HG03159 (cell line): ENCODE data around the gene KIF25.

Experiments used
- ATAC-seq: cut with Tn5 transposase; IDR thresholded peaks from one replicate; pipeline ENCODE4 v1.9.1; 2021; ENCODE audit warnings: mild to moderate bottlenecking, moderate library complexity; ENCODE audit not compliant: unreplicated experiment

The KIF25 gene, protein sequence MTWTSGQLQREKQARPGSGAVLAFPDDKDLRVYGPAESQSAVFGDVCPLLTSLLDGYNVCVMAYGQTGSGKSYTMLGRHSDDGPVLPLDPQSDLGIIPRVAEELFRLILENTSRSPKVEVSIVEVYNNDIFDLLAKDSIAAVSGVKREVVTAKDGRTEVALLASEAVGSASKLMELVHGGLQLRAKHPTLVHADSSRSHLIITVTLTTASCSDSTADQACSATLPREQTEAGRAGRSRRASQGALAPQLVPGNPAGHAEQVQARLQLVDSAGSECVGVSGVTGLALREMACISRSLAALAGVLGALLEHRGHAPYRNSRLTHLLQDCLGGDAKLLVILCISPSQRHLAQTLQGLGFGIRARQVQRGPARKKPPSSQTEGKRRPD

DNA sequence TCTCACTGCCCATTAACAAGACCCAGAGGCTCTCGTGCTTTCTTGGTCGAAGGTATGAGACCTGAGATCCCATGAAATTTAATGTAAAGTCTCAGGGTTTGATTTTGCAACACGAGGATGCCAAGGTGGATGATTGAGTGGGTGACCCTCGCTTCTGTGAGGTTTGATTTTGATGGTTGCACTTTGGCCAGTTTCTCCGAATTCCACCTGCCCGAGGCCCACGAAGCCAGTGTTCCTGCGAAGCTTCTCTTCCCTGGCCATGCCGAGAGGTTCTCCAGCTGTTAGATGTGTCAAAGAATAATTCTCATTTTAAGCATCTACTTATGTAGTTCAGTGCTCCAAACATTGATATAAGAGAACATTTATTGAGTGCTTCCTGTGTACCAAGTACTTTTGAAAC is at the start of gene KIF25:
TSS of gene KIF25 (plus strand) at position 30 of the 400 bp plus-strand sequence. CDS start 31,915 bp downstream, outside the sequence.
- ATAC-seq, result no peak

DNA sequence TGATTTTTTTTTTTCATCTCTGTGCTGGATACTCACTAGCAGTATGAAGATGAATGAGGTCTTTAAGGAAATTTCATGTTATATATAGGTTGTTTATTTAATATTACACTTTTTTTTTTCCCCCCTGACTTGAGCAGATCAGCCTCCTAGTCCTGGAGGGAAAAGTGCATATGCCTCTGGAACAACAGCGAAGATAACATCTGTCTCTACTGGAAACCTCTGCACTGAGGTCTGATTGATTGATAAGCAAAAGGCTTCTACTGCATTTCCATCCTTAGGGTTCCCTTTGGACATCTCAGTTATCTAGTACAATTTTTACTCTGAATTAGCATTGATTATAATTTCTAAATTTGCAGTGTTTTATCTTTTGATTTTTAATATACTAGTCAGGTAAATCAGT is 49.8 kb upstream of the KIF25 start:
- no peak for ATAC-seq

DNA sequence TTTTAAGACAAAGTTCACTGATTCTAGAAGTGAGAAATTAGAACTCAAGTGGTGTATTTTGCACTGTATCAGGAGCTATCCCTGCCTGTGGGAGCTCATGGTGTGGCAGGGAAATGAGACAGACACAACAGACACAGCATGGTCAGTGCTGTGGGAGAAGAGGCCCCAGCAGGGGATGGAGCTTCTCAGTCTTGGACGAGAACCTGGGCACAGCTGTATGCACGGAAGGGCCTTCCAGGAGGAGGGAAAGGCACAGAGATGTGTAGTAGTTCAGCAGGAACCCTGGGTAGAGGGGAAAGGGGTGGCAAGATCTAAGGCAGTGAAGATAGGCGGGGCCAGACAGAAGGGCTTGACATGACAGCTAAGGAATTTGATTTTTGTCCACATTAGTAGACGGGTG is 48.8 kb upstream of the KIF25 start:
- ATAC-seq, result no peak

DNA sequence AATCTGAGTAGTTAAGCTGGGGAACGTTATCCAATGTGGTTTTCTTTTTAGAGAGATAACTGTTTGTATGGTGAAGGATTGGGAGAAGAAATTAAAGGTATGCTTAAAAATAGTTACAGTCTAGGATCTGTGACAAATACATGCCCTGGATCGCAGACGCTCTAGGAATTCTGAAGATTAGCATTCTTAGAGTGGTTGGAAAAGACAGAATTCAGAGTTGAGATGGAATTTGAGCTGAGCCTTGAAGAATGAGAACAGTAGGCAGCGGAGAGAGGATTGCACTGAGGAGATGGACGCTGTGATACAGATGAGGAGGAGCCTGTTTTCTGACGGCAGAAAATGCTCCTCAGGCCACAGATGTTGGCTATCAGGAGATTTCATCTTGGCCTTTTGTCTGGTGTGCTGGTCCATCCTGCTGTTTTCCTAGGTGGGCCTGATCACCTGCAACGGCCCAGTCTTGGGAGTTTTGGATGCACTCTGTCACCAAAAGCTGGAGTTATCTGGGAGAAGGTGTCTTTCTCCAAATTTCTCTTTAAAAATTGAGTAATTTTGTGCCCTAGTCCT is 48.3 kb upstream of the KIF25 start:
- ATAC-seq, result no peak

GRCh38 chr6:167951781-167952511 is 45.5 kb upstream of the KIF25 start:
- ATAC-seq, result no peak

GRCh38 chr6:167952512-167952859 is 45.0 kb upstream of the KIF25 start:
- no peak for ATAC-seq

- ATAC-seq, result no peak
These were observed 43.9 kb upstream of the KIF25 start for GRCh38 chr6:167953551-167953950.

- no peak for ATAC-seq
These were observed 43.3 kb upstream of the KIF25 start for GRCh38 chr6:167954151-167954550.

DNA sequence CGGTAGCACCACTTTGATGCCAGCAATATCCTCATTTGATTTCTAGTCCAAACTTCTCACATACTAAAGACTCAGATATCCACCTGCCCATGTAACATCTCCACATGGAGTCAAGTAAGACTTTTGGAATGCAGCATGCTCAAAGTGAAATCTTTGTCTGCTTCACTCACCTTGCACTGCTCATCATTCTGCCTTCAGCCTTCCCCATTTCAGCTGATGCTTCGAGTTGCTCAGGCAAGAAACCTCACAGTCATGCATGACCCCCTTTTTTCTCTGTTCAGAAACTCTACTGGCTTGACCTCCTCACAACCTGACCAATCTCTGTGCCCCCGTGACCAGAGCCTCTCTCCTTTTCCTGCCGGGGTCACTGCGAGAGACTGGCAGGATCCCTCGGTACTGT is 41.0 kb upstream of the KIF25 start:
- no peak for ATAC-seq

GRCh38 chr6:167956983-167957492 is 40.4 kb upstream of the KIF25 start:
- ATAC-seq, result no peak

DNA sequence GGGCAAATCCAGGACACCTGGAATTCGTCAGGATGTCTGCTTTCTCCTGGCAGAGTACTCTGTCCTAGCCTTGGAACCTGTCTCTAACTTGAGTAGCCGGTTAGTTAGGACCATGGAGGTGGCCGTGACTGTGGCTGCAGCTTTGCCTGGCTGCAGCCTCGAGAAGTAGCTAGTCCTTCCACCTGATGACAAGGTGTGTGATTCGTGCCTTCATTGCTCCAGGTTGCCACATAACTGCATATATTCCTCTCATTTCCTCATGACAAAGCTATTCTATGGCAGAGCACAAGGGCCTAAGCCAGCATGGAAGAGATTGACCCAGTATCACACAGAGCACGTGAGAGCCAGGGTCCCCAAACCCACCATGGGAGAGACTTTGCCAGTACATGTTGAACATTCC is 39.8 kb upstream of the KIF25 start:
- no peak for ATAC-seq

DNA sequence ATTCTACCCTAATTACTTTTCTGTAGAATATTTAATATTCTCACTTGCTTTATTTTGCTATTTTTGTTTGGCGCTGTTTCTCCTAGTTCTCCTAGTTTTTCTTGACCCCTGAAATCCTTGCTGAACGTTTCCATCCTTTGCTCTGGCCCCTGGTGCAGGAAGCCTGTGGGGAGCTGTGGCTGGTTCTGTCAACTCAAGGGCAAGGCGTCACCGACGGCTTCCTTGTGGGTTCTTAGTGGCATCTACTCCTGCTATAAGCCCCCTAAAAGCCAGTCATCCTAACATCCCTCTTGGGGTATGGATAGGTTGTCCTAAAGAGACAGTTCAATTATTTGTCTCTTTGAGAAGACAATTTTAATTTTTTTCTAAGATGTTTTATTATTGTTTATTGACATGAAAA is 36.9 kb upstream of the KIF25 start:
- ATAC-seq, result no peak

- ATAC-seq, result no peak
These were observed 34.8 kb upstream of the KIF25 start for GRCh38 chr6:167962711-167963110.

DNA sequence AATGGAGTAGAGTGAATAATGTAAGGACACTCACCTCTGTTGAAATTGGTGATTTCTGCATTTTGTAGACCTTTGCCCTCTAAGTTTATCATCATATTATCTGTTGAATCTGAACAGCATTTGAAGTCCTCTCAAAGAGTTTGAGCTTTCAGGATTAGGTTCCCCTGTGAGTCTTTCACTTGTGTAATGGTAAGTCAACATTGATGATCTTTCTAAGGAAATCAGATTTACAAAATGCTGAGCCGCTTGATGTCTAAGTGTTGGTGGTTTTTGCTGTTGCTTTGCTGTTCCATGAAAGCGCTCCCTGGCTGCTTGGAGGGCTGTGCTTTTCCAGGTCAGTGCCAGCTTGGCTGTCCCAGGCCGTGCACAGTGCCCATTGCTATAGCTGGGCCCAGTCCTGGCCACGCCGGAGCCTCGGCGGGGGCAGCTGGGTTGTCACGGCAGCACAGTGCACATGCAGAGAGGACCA is 33.8 kb upstream of the KIF25 start:
- ATAC-seq, result no peak

GRCh38 chr6:167965592-167966539 is 31.6 kb upstream of the KIF25 start:
- ATAC-seq, result no peak

DNA sequence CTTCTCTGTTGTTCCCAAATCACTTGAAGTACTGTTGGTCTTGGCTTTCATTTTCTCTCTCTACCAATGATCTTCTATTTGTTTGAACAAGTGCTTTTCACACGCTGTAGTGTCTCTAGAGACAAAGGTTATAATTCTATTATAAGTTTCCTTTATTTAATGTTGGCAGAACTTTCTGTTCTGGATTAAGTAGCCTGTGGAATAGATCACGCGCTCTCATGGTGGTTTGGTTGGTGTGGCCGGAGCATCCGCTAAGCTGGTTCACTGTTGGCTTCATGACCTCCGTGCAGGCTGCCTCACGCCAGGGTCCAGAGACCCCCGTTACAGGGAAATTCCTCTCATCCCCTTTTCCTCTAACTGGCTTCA is 30.9 kb upstream of the KIF25 start:
- ATAC-seq, result no peak

- ATAC-seq, result no peak
These were observed 29.4 kb upstream of the KIF25 start for GRCh38 chr6:167968091-167968490.

DNA sequence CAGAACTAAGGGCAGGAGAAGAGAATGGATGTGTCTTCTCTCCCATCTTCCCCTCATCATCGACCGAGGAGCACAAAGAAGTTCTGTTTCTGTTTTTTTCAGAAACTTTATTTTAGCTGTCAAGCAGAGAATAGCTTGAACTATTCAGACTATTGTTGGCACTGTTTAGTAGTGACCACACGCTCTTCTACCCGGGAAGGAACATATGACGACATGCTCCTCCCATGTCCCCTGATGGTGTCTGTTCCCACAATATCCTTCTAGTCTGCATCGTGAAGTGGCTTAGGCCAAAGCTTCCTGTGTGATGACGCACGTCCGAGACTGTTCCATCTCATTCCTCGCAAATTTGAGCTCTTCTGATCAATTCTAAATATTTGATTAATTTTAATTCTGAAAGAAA is 27.2 kb upstream of the KIF25 start:
- no peak for ATAC-seq

DNA sequence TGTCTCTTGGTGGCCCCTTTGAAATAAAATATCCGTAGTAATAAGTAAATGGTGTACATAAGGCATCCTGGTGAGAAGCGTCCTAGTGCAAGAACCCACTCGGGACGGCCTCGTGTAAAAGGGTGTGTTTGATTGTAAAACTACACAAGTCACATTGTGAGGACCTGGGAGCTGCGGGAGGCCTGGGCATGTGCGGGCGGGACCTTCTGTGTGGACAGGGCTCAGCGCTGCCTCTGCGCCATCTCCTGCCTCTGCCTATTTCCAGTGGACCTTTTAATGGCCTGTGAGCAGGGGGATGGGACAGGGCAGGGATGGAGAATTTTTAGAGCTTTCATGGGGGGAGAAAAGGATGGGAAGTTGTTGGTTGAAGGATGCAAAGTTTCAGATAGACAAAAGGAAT is 25.3 kb upstream of the KIF25 start:
- ATAC-seq, result no peak

DNA sequence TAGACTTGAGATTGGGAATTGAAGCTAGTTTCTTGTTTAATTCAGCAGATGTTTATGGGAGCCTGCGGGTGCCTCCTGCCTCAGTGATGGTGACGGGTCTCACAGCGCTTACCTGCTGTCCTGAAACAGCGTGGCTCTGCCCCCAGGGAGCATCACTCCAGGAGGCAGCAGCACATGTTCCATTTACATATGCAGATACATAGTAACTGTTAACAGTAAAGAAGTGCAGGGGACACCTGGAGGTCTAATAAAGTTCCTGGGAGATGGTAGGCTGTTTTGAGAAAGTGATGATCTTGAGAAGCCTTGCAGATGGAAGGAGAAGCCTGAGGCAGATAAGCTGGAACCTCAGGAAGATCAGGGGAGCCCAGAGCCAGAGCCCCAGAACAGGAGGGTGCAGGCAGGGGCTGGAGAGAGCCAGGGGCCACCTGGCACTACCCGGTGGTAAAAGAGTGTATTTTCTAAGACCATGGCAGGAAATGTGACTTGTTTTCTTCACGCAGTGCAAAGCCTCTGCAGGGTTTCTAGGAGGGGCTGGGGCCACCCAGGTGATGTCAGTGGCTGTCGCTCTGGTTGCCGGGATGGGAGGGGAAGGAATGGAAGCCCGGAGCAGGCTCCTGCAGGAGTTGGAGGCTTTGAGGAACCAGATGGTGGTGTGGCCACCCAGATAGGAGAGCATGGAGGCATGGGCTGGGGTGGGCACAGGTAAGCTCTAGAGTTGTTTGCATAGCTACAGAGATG is 24.2 kb upstream of the KIF25 start:
- ATAC-seq, result no peak
